Heart left ventricle (tissue), 13 donors: ENCODE measurements around the gene ADD2.

Experiments
- CTCF ChIP-seq, 12 donors: fragments of 200-600 bp; sonication (generic) in 4 of 12; IDR thresholded peaks; one replicate each; pipeline versions ENCODE4 v1.5.0 to v1.8.0; 2018 to 2022; ENCODE audit warnings: antibody characterized with exemption in 12 of 12, mild to moderate bottlenecking in 5 of 12
- POLR2A ChIP-seq, 2 donors: fragments of 450-650 bp; IDR thresholded peaks; one replicate each; pipeline ENCODE4 v1.6.1; 2017; ENCODE audit warnings: antibody characterized with exemption in 2 of 2, mild to moderate bottlenecking in 2 of 2, moderate library complexity in 2 of 2
- donor health status: ischemic (EF 13 %, LVEDD 7.1; RV severe dilation, severe dysfunction).
- donor health status: DM: no; HTN: yes; CAD: no.
- donor health status: DM: no; HTN: no; CAD: no.
- donor health status: ischemic (EF 25% LVEDD 6.9; RV normal size, moderate dysfunction).
- donor health status: ischemic (EF 25% LVEDD 5.7; RV mildly dilated, moderate dysfunction).
- donor health status: ischemic (EF 35%, LVEDD 5.7; RV mildly dilated, moderate dysfunction).
- donor health status: nonischemic (EF 11% LVEDD 7.7; RV severe dilation, severe dysfunction).
- donor health status: DM: yes; HTN: yes; CAD: no.
- donor health status: PGD.
- donor health status: ischemic (EF 29% LVEDD 5.4; RV normal size, mild dysfunction).
- donor health status: nonischemic (EF 23%, LVEDD 6.1; RV moderate dilation, normal function).

DNA sequence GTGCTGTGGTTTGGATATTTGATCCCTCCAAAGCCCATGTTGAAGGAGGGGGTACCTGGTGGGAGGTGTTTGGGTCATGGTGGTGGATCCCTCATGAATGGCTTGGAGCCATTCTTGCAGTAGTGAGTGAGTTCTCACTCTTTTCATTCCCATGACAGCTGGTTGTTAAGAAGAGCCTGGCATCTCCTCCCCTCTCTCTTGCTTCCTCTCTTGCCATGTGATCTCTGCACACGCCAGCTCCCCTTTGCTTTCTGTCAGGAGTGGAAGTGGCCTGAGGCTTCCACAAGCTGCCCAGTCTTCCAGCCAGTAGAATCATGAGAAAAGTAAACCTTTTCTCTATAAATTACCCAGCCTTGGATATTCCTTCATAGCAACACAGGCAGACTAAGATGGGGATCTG lies 8.6 kb downstream of the ADD2 start:
- TF ChIP-seq CTCF (IDR thresholded peaks at IDR 0.05) (no peak), POLR2A (IDR thresholded peaks at IDR 0.05) (no peak)
